GM19035 (cell line): Measurements from ENCODE around the gene ERGIC1.

Experiments used
- ATAC-seq: cut with Tn5 transposase; IDR thresholded peaks from one replicate; pipeline ENCODE4 v1.9.1; 2021; ENCODE audit not compliant: unreplicated experiment

The ERGIC1 gene

DNA sequence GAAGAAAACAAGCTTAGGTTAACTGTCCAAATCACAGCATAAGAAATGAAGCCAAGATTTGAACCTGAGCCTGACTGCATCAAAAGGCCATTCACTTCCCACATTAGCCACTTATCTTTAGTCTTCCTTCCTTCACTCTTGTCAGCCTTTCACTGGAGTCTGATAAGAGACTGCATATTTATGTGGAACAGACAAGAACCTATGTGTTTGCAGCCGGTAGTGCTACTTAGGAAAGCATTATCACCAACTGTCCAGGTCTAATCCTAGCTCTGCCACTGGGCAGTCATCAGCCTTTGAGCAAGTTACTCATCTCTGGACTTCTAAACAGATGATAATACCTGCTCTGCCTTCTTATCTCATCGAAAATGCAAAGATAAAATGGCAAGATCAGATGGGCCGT, 137.4 kb downstream of the ERGIC1 start:
- ATAC-seq = no peak

DNA sequence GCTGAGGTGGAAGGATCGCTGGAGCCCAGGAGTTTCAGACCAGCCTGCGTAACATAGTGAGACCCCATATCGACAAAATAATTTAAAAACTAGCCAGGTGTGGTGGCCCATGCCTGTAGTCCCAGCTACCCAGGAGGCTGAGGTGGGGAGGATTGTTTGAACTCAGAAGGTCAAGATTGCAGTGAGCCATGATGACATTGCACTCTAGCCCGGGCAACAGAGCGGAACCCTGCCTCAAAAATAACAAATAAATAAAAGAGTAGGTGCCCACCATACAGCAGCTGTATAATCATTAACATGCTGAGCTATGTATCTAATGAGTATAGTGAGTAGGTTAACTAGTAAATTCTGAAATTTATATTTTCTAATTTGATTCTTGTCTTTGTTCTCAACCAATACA, 138.5 kb downstream of the ERGIC1 start:
- no peak for ATAC-seq

DNA sequence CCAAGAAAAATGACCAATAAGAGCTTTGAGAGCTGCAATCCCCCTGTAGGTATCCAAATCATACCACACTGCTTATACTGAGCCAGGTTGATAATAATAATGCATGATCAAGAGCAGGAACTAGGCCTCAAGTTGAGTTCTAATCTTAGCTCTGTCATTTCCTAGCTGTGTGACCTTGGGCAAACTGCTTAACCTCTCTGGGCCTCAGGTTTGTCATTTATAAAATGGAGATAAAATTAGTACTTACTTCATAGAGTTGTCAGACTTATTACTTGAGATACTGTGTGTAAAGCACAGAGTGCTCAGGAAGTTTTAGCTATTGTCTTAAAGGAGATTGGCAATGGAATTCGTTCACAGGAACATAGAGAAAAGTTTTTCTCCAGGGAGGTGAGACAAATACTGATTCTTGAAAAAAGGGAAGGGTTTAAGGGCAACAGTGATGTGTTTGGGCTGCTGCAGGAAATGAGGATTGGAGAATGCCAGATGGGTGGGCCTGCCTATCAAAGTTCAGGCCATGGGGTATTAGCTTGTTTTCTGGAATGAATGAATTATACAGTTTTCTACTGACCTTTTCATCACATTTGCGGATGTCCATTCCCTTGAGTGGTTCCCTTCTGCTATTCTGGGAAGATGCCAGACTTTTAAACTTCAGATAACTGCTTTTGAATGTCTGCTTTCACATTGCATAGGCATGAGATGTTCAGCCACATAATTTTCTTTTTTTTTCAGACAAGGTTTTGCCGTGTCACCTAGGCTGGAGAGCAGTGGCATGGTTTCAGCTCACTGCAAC, 139.3 kb downstream of the ERGIC1 start:
- ATAC-seq = no peak

DNA sequence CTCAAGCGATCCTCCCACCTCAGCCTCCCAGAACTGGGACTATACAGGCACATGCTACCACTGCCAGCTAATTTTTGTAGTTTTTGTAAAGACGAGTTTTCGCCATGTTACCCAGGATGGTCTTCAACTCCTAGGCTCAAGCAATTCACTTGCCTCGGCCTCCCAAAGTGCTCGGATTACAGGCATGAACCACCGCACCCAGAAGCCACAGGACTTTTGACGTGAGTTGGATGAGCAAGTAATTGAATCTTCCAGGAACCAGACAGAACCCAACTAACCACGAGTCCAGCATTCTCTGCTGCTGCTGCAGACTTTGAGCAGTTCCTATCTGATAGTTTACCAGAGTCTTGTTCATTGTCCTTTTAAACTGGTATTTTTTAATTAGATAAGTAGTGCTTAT, 139.9 kb downstream of the ERGIC1 start:
- ATAC-seq = no peak

GRCh38 chr5:172975289-172975688, 141.2 kb downstream of the ERGIC1 start:
- ATAC-seq = no peak

DNA sequence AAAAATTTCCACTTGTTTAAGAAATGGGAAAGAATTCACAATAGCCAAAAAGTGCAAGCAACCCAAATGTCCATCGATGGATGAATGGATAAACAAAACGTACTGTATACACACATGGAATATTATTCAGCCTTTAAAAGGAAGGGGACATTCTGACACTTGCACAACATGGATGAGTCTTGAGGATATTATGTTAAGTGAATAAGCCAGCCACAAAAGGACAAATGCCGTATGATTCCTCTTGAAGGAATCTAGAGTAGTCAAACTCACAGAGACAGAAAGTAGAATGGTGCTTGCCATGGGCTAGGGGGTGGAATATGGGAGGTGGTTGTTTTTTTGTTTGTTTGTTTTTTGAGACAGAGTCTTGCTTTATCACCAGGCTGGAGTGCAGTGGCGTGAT, 145.7 kb downstream of the ERGIC1 start:
- ATAC-seq = no peak

GRCh38 chr5:172981931-172982330, 147.9 kb downstream of the ERGIC1 start:
- no peak for ATAC-seq

DNA sequence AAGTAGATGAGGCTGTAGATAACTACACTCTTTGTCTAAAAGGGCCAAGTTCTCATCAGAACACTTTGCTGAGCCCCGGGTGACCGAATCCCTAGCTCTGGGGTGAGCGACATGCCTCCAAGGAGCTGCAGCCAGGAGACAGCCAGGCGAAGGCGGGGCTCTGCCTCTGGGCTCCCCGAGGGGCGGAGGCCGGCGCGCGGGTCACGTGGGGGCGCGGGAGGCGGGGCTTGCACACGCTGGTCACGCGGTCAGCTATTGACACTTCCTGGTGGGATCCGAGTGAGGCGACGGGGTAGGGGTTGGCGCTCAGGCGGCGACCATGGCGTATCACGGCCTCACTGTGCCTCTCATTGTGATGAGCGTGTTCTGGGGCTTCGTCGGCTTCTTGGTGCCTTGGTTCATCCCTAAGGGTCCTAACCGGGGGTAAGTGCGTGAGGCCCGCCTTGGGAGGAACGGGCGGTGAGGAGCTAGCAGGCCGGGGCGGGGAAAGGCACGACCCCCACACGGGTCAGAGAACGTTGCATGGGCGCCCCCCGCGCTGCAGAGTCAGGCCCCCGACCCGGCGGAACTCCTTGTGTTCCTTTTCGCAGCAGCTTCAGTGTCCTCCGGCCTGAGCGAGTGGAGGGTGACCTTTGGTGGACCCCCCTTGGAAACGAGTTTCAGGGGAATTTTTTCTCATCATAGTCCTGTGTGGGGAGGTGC, 149.6 kb downstream of the ERGIC1 start, which contains the start of gene ATP6V0E1:
ATP6V0E1 (plus strand) TSS at position 230 of the 702 bp plus-strand sequence; CDS start at position 320, 90 bp downstream.
- ATAC-seq = peak; percentile 84

DNA sequence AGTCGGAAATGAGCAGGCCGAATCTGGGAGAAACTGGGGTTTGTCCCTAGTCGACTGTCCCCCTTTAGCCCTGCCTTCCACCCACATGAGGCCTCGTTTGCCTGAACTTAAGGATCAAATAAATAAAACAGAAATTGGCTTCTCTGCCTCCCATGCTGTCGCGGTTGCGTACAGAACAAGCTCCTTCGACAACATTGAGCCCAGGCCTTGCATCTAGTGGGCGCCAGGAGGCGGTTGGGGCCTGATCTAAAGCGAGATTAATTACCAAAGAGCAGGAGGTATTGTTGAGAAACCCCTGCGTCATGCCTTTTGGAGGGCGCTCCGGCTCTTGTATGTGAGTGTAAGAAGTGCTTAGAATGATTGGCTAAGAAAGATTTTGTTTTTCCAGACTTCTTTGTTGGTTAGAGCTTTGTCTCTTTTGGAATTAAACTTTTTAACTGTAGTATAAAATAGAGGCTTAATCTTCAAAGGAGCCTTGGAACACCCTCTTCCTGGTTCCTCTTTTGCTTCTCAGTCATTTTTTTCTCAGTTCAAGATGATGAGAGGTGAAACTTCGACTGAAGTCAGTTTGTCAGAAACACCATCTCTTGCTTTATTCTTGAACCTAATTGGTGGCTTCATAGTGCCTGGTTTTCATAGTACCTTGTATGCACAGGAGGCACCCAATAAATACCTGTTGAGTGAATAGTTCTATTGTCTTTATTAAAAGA, 150.3 kb downstream of the ERGIC1 start:
- peak; percentile 63 for ATAC-seq

- ATAC-seq = no peak
Observed at GRCh38 chr5:172985596-172985995, 151.5 kb downstream of the ERGIC1 start.

- no peak for ATAC-seq
Observed at GRCh38 chr5:172988276-172988675, 154.2 kb downstream of the ERGIC1 start.

- ATAC-seq = no peak
Observed at GRCh38 chr5:172990776-172991175, 156.7 kb downstream of the ERGIC1 start.

- ATAC-seq = no peak
Observed at GRCh38 chr5:172994405-172994804, 160.4 kb downstream of the ERGIC1 start.

GRCh38 chr5:172999372-172999973, 165.4 kb downstream of the ERGIC1 start:
- no peak for ATAC-seq

DNA sequence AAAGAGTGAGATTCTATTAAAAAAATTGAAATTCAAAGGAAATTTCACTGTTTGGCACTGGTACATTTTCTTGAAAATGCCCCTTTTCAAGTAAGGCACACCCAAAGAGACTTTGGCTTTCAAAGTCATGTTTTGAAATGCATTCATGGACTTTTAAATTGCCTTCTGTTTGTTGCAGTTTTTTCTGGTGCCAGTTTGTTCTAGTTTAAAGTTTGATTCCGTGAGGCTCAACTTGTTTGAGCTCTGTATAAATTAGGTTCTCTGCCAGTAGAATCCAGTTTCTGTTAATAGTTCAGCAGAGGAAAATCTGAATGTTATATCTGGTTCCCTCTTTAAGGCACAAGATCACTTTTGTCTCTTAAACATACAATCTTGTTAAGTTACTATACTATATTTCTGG, 165.9 kb downstream of the ERGIC1 start:
- ATAC-seq = no peak

DNA sequence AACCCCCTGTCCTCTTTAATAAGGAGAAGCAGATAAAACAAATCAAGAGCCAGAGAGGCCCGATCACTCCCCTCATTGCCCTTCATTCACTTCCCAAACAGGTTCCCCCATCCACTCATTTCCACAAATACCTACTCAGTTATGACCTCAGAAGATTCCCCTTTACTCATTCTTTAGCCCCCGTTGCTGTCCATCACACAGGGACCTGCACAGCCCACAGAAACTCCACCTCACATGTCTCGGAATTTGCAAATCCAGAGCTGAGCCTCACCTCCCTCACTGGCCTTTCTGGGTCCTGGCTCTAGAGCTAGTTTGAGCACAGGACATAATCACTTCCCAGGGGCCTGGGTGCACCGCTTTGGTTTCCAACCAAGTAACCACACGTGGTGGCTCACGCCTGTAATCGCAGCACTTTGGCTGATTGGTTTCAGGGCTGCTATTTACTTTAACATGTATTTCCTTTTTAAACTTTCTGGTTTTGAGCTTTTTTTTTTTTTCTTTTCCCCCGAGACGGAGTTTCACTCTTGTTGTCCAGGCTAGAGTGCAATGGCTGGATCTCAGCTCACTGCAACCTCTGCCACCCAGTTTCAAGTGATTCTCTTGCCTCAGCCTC, 167.3 kb downstream of the ERGIC1 start:
- ATAC-seq = peak; percentile 78
